Muscle layer of colon (tissue), 2 donors: ENCODE results near the gene GFOD2.
A peak's percentile ranks its signal among the peaks of the same experiment; 100 is the strongest.

Experiments used
- H3K27ac ChIP-seq: one replicate; pipeline ENCODE4 v1.7.0; 2013; ENCODE audit warnings: low read depth, mild to moderate bottlenecking, low read length, moderate library complexity
- H3K27me3 ChIP-seq, 2 donors: one replicate each; pipeline ENCODE4 v1.7.0; 2013; ENCODE audit warnings: low read length in 2 of 2, mild to moderate bottlenecking in 2 of 2; ENCODE audit not compliant: insufficient read depth in 2 of 2, control insufficient read depth in 1 of 2
- H3K36me3 ChIP-seq: one replicate; pipeline ENCODE4 v1.7.0; 2013; ENCODE audit warnings: mild to moderate bottlenecking, low read length; ENCODE audit not compliant: insufficient read depth
- H3K4me1 ChIP-seq: one replicate; pipeline ENCODE4 v1.7.0; 2013; ENCODE audit warnings: mild to moderate bottlenecking, low read length; ENCODE audit not compliant: insufficient read depth
- H3K4me3 ChIP-seq, 2 donors: one replicate each; pipeline ENCODE4 v1.7.0; 2013; ENCODE audit warnings: low read length in 2 of 2, low read depth in 1 of 2, mild to moderate bottlenecking in 1 of 2, moderate library complexity in 1 of 2
- H3K9ac ChIP-seq: one replicate; pipeline ENCODE4 v1.7.0; 2013; ENCODE audit warnings: low read length
- H3K9me3 ChIP-seq: one replicate; pipeline ENCODE4 v1.7.0; 2013; ENCODE audit warnings: mild to moderate bottlenecking, low read length
- donor health status: abdominal sarcoma.
- donor health status: Adenocarcinoma of cecum.

The GFOD2 gene

DNA sequence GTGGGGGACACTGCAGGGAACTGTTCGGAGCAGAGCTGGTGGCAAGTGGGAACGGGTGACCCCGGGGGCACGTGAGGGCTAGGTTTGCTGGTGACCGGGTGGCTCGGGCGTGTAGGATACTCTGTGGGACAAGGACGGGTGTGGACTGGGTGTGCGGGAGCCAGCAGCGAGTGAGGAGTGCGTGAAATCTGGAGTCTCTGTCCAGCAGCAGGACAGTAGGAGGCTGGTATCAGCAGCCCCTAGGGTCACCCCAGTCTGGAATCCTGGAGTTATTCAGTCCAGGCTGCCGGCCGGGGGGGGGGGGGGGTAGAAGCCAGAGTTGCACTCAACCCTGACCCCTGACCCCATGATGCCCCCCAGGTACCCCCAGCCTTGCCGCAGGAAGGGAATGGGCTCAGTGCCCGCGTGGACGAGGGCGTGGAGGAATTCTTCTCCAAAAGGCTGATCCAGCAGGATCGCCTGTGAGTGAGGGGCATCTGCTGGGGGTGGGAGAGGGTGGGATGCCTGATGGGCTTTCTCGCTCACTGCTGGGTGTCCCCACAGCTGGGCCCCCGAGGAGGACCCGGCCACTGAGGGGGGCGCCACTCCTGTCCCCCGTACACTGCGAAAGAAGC lies 65.2 kb downstream of the GFOD2 start:
- H3K4me3 ChIP-seq, result peak overlapping the region in 1 of 2 donors; percentile 27

DNA sequence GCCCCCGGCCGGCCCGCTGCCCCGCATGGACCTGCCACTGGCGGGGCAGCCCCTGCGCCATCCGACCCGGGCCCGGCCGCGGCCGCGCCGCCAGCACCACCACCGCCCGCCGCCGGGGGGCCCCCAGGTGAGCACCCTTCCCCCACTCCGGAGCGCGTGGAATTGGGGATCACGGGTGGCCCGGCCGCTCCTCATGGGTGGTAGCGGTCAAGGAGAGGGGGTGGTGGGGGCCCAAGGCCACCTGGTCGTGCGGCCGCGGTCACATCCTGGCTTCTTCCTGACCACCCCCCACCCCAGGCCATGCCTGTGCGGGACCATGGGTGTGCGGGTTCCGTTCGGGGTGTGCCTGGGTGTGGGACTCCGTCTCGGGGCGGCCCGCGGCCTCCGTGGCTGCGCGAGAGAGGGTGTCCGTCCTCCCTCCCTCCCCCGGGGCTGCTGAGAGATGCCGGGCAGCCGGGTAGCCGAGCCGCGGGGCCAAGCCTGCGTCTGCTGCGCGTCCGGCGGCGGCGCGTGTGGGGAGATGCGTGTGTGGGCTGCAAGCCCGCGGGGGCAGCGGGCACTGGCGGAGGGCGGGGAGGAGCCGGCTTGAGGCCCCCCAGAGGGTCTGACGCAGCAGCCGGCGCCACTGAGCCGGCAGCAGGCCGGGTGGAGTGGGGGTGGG lies 65.9 kb downstream of the GFOD2 start:
- peaks cover 8% of the 10 kb centered on the region for H3K36me3 ChIP-seq
- H3K9ac ChIP-seq, result no peak overlapping the region
- H3K4me3 ChIP-seq, result peak overlapping the region in 1 of 2 donors; percentile 27
- H3K4me1 ChIP-seq, result no peaks in the 10 kb centered on the region
- H3K27me3 ChIP-seq, result peaks cover 29 to 69% of the 10 kb centered on the region in 2 donors
- H3K9me3 ChIP-seq, result no peaks in the 10 kb centered on the region
- no peak overlapping the region for H3K27ac ChIP-seq

More for the DNA sequence above, 65.2 kb downstream of the GFOD2 start:
- H3K9ac ChIP-seq, result no peak overlapping the region
- no peak overlapping the region for H3K27ac ChIP-seq
- H3K4me1 ChIP-seq, result peaks cover 4% of the 10 kb centered on the region
- peaks cover 12% of the 10 kb centered on the region for H3K36me3 ChIP-seq
- peaks cover 27 to 63% of the 10 kb centered on the region in 2 donors for H3K27me3 ChIP-seq
- H3K9me3 ChIP-seq, result no peaks in the 10 kb centered on the region

DNA sequence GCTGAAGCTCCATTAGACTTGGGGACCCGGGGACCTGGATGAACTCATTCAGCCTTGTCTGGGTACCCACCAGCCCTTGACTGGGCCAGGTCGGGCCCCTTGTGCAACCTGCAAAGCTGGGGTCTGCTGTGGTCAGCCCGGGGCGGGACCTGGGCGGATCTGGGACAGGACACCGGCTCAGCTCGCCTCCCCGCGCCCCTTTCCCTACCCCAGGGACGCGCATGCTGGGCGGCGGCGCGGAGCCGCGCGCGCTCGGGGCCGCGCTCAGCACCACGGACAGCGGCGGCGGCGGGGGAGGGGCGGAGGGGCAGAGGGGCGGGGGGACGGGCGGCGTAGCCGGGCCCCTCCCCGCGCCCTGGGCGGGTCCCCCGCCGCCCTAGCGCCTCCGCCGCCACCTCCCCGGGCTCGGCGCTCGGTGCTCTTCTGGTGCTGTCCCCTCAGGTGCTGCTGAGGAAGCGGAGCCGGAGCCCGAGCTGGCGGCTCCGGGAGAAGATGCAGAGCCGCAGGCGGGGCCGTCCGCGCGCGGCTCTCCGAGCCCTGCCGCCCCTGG lies 66.5 kb downstream of the GFOD2 start:
- Histone ChIP-seq H3K4me3 (no peak overlapping the region), H3K27me3 (peaks cover 29 to 75% of the 10 kb centered on the region in 2 donors), H3K9ac (no peak overlapping the region), H3K4me1 (no peaks in the 10 kb centered on the region), H3K27ac (no peak overlapping the region), H3K9me3 (no peaks in the 10 kb centered on the region), H3K36me3 (peaks cover 4% of the 10 kb centered on the region)

DNA sequence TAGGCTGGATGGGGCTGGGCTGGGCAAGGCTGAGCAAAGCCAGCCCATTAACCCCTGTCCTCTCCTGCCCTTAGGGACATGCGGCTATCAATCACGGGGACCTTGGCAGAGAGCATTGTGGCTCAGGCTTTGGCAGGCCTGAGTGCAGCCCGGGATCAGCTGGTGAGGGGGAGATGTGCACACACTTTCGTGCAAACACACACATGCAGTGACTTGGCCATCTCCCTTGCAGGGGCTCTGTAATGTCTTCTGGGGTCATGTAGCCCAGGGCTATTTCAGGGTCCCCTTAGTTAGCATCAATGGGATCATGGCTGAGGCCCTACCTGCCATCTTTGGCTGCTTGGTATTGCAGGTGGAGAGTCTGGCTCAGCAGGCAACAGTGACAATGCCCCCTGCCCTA lies 67.3 kb downstream of the GFOD2 start:
- H3K36me3 ChIP-seq, result no peaks in the 10 kb centered on the region
- H3K9ac ChIP-seq, result no peak overlapping the region
- H3K27me3 ChIP-seq, result peaks cover 29 to 80% of the 10 kb centered on the region in 2 donors
- no peaks in the 10 kb centered on the region for H3K4me1 ChIP-seq
- no peak overlapping the region for H3K4me3 ChIP-seq
- H3K9me3 ChIP-seq, result no peaks in the 10 kb centered on the region
- H3K27ac ChIP-seq, result no peak overlapping the region

DNA sequence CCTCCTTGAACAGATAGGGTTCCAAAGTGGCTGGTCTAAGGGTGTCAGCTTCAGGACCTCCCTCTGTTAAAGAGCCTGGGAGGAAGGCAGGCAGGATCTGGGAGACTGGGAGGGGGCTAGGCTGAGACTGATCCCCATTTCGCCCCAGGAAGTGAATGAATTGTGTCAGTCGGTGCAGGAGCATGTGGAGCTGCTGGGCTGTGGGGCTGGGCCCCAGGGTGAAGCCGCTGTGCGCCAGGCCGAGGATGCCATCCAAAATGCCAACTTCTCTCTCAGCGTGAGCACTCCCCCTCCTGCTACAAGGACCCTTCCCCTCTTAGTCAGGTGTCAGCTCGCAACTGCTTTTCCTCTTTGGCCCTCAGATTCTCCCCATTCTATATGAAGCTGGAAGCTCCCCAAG lies 68.1 kb downstream of the GFOD2 start:
- Histone ChIP-seq H3K9me3 (no peaks in the 10 kb centered on the region), H3K9ac (no peak overlapping the region), H3K36me3 (no peaks in the 10 kb centered on the region), H3K4me3 (no peak overlapping the region), H3K4me1 (no peaks in the 10 kb centered on the region), H3K27me3 (peaks cover 29 to 88% of the 10 kb centered on the region in 2 donors), H3K27ac (no peak overlapping the region)

DNA sequence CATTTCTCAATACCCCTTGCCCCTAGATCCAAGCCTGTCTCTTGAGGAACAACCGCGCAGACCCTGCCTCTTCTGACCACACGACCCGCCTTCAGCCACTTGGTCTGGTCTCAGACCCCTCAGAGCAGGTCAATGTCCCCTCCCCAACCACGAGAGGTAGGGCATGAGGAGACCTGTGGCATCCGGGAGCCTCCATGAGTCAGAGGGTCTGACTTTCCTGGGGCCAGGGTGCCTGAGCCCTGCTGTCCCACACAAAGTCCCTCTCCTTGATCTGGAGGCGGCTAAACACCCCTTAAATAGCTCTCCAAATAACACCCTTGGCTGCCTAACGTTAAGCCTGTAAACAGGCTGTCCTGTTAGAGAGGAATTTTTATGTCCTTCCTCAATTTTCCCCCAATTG lies 69.1 kb downstream of the GFOD2 start:
- no peak overlapping the region for H3K9ac ChIP-seq
- H3K27me3 ChIP-seq, result peaks cover 29 to 92% of the 10 kb centered on the region in 2 donors
- H3K27ac ChIP-seq, result no peak overlapping the region
- no peaks in the 10 kb centered on the region for H3K36me3 ChIP-seq
- H3K9me3 ChIP-seq, result no peaks in the 10 kb centered on the region
- no peaks in the 10 kb centered on the region for H3K4me1 ChIP-seq
- no peak overlapping the region for H3K4me3 ChIP-seq

DNA sequence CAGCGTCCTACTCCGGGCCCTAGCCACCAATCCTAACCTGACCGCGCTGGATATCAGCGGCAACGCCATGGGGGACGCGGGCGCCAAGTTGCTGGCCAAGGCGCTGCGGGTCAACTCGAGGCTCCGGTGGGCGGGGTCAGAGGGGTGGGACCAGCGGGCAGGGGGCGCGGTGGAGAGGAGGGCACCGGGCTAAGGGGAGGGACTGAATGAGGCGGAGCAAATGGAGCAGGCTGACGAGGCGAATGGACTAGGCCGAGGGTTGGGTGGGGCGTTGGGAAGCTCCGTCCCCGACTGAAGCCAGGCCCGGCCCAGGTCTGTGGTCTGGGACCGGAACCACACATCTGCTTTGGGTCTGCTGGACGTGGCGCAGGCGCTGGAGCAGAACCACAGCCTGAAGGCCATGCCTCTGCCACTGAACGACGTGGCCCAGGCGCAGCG lies 69.6 kb downstream of the GFOD2 start:
- H3K9ac ChIP-seq, result no peak overlapping the region
- no peaks in the 10 kb centered on the region for H3K4me1 ChIP-seq
- no peak overlapping the region for H3K27ac ChIP-seq
- H3K9me3 ChIP-seq, result no peaks in the 10 kb centered on the region
- H3K4me3 ChIP-seq, result no peak overlapping the region
- H3K36me3 ChIP-seq, result no peaks in the 10 kb centered on the region
- H3K27me3 ChIP-seq, result peaks cover 24 to 92% of the 10 kb centered on the region in 2 donors

DNA sequence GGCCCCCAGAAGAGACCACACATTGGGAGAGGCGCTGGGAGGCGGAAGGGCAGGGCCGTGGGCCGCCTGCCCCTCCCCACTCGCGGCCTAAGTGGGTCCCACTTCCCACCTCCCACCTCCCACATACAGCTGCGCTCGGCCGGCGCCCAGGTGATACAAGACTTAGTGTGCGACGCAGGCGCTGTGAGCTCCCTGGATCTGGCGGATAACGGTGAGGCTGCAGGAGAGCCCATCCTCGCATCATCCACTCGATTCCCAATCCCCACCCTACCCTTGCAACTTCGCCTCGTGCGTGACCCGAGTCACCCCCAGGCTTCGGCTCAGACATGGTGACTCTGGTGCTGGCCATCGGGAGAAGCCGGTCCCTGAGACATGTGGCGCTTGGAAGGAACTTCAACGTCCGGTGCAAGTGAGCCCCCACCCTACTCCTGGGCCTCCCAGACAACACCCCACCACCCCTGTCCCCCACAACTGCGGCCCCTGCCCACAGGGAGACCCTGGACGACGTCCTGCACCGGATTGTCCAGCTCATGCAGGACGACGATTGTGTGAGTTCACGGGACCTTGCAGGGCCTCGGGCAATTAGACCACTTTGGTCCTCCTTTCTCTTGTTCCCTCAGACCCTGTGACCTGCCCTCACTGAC lies 70.2 kb downstream of the GFOD2 start:
- H3K4me3 ChIP-seq, result no peak overlapping the region
- H3K27me3 ChIP-seq, result peaks cover 18 to 87% of the 10 kb centered on the region in 2 donors
- no peaks in the 10 kb centered on the region for H3K4me1 ChIP-seq
- H3K36me3 ChIP-seq, result no peaks in the 10 kb centered on the region
- H3K27ac ChIP-seq, result no peak overlapping the region
- H3K9me3 ChIP-seq, result no peaks in the 10 kb centered on the region
- H3K9ac ChIP-seq, result no peak overlapping the region

DNA sequence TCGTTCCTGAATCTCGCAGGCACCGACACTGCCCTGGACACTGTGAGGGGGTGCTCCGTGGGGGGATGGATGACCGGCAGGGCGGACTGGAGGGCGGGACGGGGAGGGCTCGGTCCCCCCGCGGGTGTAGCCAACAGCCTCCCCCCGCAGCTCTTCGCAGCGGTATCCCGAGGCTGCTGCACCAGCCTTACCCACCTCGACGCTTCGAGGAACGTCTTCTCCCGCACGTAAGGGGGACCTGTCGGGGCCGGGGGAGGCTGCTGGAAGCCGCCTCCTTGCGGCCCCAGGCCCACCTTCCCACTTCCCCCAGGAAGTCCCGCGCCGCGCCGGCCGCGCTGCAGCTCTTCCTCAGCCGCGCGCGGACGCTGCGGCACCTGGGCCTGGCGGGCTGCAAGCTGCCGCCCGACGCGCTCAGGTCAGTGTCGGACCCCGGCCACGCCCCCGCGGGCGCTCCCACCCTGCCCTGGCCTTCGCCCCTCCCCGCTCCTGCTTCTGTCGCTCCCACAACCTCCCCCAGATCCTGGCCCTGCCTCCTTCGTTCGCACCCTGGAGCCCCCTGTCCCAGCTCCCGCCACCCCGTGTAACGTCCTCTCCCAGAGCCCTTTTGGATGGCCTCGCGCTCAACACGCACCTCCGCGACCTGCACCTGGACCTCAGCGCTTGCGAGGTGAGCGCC lies 70.9 kb downstream of the GFOD2 start:
- H3K4me3 ChIP-seq, result no peak overlapping the region
- no peaks in the 10 kb centered on the region for H3K4me1 ChIP-seq
- H3K9me3 ChIP-seq, result no peaks in the 10 kb centered on the region
- no peak overlapping the region for H3K9ac ChIP-seq
- H3K27me3 ChIP-seq, result peaks cover 18 to 81% of the 10 kb centered on the region in 2 donors
- no peaks in the 10 kb centered on the region for H3K36me3 ChIP-seq
- H3K27ac ChIP-seq, result no peak overlapping the region

DNA sequence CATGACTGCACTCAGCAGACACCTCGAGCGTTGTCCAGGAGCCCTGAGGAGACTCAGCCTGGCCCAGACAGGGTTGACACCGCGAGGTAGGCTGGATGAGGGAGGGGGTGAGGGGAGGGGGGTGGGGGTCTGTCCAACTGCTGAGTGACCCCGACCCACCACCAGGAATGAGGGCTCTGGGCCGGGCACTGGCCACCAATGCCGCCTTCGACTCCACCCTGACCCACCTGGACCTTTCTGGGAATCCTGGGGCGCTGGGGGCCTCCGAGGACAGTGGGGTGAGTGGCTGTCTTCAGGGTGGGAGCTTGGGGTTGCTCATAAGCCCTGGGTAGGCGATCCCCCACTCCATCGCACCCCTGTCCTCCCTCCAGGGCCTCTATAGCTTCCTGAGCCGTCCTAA lies 71.4 kb downstream of the GFOD2 start:
- Histone ChIP-seq H3K36me3 (no peaks in the 10 kb centered on the region), H3K9me3 (no peaks in the 10 kb centered on the region), H3K27ac (no peak overlapping the region), H3K27me3 (peaks cover 18 to 78% of the 10 kb centered on the region in 2 donors), H3K9ac (no peak overlapping the region), H3K4me1 (no peaks in the 10 kb centered on the region), H3K4me3 (no peak overlapping the region)

DNA sequence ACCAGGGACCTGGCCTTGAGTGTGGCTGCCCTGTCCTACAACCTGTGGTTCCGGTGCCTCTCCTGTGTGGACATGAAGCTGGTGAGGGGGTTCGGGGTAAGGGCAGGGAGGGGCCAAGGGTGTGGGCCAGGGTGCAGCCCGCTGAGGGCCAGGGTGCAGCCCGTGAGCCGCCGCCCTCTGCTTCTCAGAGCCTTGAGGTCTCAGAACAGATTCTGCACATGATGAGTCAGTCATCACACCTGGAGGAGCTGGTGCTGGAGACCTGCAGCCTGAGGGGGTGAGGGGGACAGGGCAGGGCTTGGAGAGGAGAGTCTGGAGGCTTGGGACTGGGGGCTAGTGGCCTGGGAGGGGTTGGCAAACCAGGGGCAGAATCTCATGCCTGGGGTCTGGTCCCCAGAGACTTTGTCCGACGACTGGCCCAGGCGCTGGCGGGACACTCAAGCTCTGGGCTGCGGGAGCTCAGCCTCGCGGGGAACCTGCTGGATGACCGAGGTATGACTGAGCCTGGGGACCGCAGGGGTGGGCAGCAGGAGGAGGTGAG lies 71.9 kb downstream of the GFOD2 start:
- no peaks in the 10 kb centered on the region for H3K36me3 ChIP-seq
- H3K27me3 ChIP-seq, result peaks cover 15 to 74% of the 10 kb centered on the region in 2 donors
- no peak overlapping the region for H3K4me3 ChIP-seq
- no peak overlapping the region for H3K27ac ChIP-seq
- H3K9me3 ChIP-seq, result no peaks in the 10 kb centered on the region
- peaks cover 2% of the 10 kb centered on the region for H3K4me1 ChIP-seq
- no peak overlapping the region for H3K9ac ChIP-seq
